ENCODE results near the gene NANS.

GRCh38 chr9:98100456-98100855, 43.9 kb downstream of the NANS start:
- no peak for TF ChIP-seq CTCF (IDR thresholded peaks at IDR 0.05)
- TF ChIP-seq ZFX (IDR thresholded peaks at IDR 0.05; ENCODE audit: borderline replicate concordance) = no peak
